ENCODE data around the gene SEMA6B.
"Not testable (repeated sequence)": the region's sequence is repeated elsewhere in the genome, so short reads cannot be mapped to it uniquely, and the experiment has no call there.

Gene SEMA6B

GRCh38 chr19:4548238-4548584, 11.3 kb downstream of the SEMA6B start:
- no peak overlapping the region for H3K9ac ChIP-seq (ENCODE audit: low read depth in 1 of 2, low read length in 2 of 2)
- H3K4me1 ChIP-seq (ENCODE audit: control insufficient read depth in 2 of 2, insufficient read depth in 2 of 2, low read length in 2 of 2) = peaks cover 0 to 3% of the 10 kb centered on the region in 2 donors
- no peak overlapping the region for H3K27ac ChIP-seq (ENCODE audit: low read depth in 2 of 2, low read length in 2 of 2)

DNA sequence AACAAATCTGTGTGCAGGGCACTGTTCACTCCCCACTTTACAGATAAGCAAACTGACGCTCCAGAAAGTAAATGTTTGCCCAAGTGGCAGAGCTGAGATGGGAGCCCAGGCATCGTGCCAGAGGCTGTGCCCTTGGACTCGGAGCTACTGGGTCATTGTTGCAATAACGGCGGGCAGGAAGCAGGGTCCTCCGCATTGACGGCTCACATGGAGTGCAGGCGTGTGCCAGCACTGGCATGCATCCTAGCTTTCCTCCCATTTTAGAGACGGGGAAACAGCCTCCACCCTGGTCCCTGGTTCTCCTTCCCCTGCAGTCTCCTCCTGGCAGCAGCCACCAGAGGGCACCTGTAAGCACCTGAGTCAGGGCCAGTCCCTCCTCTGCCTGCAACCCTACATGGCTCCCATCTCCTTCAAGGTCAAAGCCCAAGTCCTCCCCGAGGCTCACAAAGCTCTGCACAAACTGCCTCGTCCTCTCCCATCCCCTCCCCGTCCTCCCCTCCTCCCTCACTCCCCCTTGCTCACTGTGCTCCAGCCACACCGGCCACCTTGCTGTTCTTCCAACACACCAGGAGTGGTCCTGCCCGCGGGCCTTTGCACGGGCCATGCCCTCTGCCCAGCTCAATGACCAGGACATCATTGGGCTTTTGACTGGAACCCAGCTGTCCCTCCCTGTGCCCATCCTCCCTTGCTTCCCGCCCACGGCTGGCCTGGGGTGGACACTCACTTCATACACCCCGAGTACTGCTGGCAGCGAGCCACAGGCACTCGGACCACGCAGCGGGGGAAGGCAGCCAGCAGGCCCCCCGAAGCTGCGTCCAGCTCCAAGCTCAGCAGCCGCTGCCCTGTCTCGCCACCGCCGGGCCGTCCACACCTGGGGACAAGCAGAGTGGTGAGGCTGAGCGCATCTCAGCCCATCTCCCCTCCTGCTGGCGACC, 11.9 kb downstream of the SEMA6B start:
- H3K9me3 ChIP-seq (ENCODE audit: control insufficient read depth in 2 of 2, low read length in 2 of 2) = no peaks in the 10 kb centered on the region
- no peak overlapping the region for H3K27ac ChIP-seq (ENCODE audit: low read depth in 2 of 2, low read length in 2 of 2)
- H3K4me3 ChIP-seq (ENCODE audit: low read length in 2 of 2) = no peak overlapping the region
- H3K9ac ChIP-seq (ENCODE audit: low read depth in 1 of 2, low read length in 2 of 2) = no peak overlapping the region
- no peaks in the 10 kb centered on the region for H3K36me3 ChIP-seq (ENCODE audit: control insufficient read depth in 2 of 2, insufficient read depth in 2 of 2, low read length in 2 of 2)
- H3K4me1 ChIP-seq (ENCODE audit: control insufficient read depth in 2 of 2, insufficient read depth in 2 of 2, low read length in 2 of 2) = peaks cover 0 to 3% of the 10 kb centered on the region in 2 donors
- H3K27me3 ChIP-seq (ENCODE audit: control insufficient read depth in 2 of 2, insufficient read depth in 2 of 2, low read length in 2 of 2) = peaks cover 0 to 8% of the 10 kb centered on the region in 2 donors

More at GRCh38 chr19:4548238-4548584, 11.3 kb downstream of the SEMA6B start:
- no peaks in the 10 kb centered on the region for H3K36me3 ChIP-seq (ENCODE audit: control insufficient read depth in 2 of 2, insufficient read depth in 2 of 2, low read length in 2 of 2)
- H3K9me3 ChIP-seq (ENCODE audit: control insufficient read depth in 2 of 2, low read length in 2 of 2) = no peaks in the 10 kb centered on the region
- H3K27me3 ChIP-seq (ENCODE audit: control insufficient read depth in 2 of 2, insufficient read depth in 2 of 2, low read length in 2 of 2) = peaks cover 0 to 8% of the 10 kb centered on the region in 2 donors
- H3K4me3 ChIP-seq (ENCODE audit: low read length in 2 of 2) = no peak overlapping the region

DNA sequence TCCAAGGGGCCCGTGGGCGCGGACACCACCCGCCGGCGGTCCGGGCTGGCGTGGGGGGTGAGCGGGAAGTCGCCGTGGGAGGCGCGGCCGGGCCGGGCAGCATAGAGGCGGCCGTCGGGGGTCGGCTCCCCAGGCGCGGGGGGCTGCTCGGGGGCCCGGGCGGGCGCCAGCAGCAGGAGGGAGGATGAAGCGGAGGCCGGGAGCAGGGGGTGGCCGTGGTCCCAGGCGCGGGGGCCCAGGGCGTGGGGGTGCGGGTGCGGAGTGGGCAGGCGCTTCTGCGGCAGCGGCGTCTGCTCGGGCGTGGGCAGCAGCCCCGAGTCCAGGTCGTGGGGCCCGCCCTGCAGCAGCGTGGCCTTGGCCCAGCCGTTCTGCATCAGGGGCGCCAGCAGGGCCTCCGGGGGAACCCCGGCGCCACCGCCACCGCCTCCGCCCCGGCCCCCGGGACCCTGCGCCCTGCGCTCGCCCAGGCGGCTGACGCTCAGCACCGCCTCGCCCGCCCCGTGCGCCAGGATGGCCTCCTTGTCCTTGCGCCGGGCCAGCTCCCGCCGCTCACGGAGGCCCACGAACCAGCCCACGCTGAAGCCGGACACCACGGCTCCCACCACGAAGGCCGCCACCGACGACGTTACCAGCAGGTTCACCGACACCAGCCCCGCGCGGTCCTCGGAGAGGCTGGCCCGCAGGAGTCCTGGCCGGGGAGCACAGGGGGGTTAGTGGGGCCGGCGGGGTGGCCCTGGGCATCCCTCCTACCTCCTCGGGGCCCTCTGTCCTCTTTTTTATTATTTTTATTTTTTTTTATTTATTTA, 15.4 kb downstream of the SEMA6B start:
- Histone ChIP-seq H3K9ac (ENCODE audit: low read depth in 1 of 2, low read length in 2 of 2) (no peak overlapping the region), H3K9me3 (ENCODE audit: control insufficient read depth in 2 of 2, low read length in 2 of 2) (no peaks in the 10 kb centered on the region), H3K4me3 (ENCODE audit: low read length in 2 of 2) (no peak overlapping the region), H3K27ac (ENCODE audit: low read depth in 2 of 2, low read length in 2 of 2) (no peak overlapping the region), H3K27me3 (ENCODE audit: control insufficient read depth in 2 of 2, insufficient read depth in 2 of 2, low read length in 2 of 2) (no peaks in the 10 kb centered on the region), H3K4me1 (ENCODE audit: control insufficient read depth in 2 of 2, insufficient read depth in 2 of 2, low read length in 2 of 2) (peaks cover 7% of the 10 kb centered on the region in 2 donors), H3K36me3 (ENCODE audit: control insufficient read depth in 2 of 2, insufficient read depth in 2 of 2, low read length in 2 of 2) (no peaks in the 10 kb centered on the region)

GRCh38 chr19:4542896-4543841, 16.3 kb downstream of the SEMA6B start:
- no peak overlapping the region for H3K27ac ChIP-seq (ENCODE audit: low read depth in 2 of 2, low read length in 2 of 2)
- no peak overlapping the region for H3K9ac ChIP-seq (ENCODE audit: low read depth in 1 of 2, low read length in 2 of 2)
- H3K4me3 ChIP-seq (ENCODE audit: low read length in 2 of 2) = no peak overlapping the region
- H3K9me3 ChIP-seq (ENCODE audit: control insufficient read depth in 2 of 2, low read length in 2 of 2) = no peaks in the 10 kb centered on the region
- H3K4me1 ChIP-seq (ENCODE audit: control insufficient read depth in 2 of 2, insufficient read depth in 2 of 2, low read length in 2 of 2) = peaks cover 7% of the 10 kb centered on the region in 2 donors
- H3K36me3 ChIP-seq (ENCODE audit: control insufficient read depth in 2 of 2, insufficient read depth in 2 of 2, low read length in 2 of 2) = no peaks in the 10 kb centered on the region
- no peaks in the 10 kb centered on the region for H3K27me3 ChIP-seq (ENCODE audit: control insufficient read depth in 2 of 2, insufficient read depth in 2 of 2, low read length in 2 of 2)

GRCh38 chr19:4541806-4542145, 17.7 kb downstream of the SEMA6B start:
- not testable (repeated sequence) for H3K36me3 ChIP-seq (ENCODE audit: control insufficient read depth in 2 of 2, insufficient read depth in 2 of 2, low read length in 2 of 2); H3K9me3 ChIP-seq (ENCODE audit: control insufficient read depth in 2 of 2, low read length in 2 of 2); H3K4me1 ChIP-seq (ENCODE audit: control insufficient read depth in 2 of 2, insufficient read depth in 2 of 2, low read length in 2 of 2); H3K9ac ChIP-seq (ENCODE audit: low read depth in 1 of 2, low read length in 2 of 2); H3K27me3 ChIP-seq (ENCODE audit: control insufficient read depth in 2 of 2, insufficient read depth in 2 of 2, low read length in 2 of 2); H3K27ac ChIP-seq (ENCODE audit: low read depth in 2 of 2, low read length in 2 of 2); H3K4me3 ChIP-seq (ENCODE audit: low read length in 2 of 2)

- Histone ChIP-seq H3K27me3 (ENCODE audit: control insufficient read depth in 2 of 2, insufficient read depth in 2 of 2, low read length in 2 of 2) (no peaks in the 10 kb centered on the region), H3K36me3 (ENCODE audit: control insufficient read depth in 2 of 2, insufficient read depth in 2 of 2, low read length in 2 of 2) (no peaks in the 10 kb centered on the region)
These were observed 18.2 kb downstream of the SEMA6B start for GRCh38 chr19:4541114-4541805.

GRCh38 chr19:4539693-4540581, 19.5 kb downstream of the SEMA6B start, which contains the start of gene LRG1:
Gene LRG1, minus strand, starts transcription at chr19:4540036. Its CDS starts 23 bp downstream, at chr19:4540013.
- peak within 1 kb of the TSS; percentile 69 to 75 for H3K27ac ChIP-seq (ENCODE audit: low read depth in 2 of 2, low read length in 2 of 2)

More at GRCh38 chr19:4541114-4541805, 18.2 kb downstream of the SEMA6B start:
- H3K4me1 ChIP-seq (ENCODE audit: control insufficient read depth in 2 of 2, insufficient read depth in 2 of 2, low read length in 2 of 2) = peaks cover 4 to 7% of the 10 kb centered on the region in 2 donors
- H3K4me3 ChIP-seq (ENCODE audit: low read length in 2 of 2) = no peak overlapping the region
- no peaks in the 10 kb centered on the region for H3K9me3 ChIP-seq (ENCODE audit: control insufficient read depth in 2 of 2, low read length in 2 of 2)
- H3K27ac ChIP-seq (ENCODE audit: low read depth in 2 of 2, low read length in 2 of 2) = no peak overlapping the region
- no peak overlapping the region for H3K9ac ChIP-seq (ENCODE audit: low read depth in 1 of 2, low read length in 2 of 2)

DNA sequence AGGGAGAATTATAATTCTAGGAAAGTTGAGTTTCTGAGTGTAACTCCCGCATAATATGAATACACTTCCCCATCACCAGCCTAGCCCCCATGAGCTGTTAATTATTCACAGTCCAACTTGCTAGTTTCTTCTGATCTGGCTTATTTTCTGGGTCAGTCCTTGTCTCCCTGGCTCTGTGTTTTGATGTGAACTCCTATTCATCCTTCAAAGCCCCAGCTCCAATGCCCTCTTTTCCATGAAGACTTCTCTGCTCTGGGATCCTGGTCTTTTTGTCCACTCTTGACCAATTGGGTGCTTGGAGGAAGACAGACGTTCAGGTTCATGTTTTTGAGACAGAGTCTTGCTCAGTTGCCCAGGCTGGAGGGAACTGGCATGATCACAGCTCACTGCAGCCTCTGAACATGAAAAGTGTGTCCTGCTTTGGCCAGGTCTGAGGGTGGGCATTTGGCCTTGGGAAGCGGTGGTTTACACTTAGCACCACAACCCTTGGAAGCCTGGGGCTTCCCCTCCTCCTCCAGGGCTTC, 20.3 kb downstream of the SEMA6B start:
- Histone ChIP-seq H3K9ac (ENCODE audit: low read depth in 1 of 2, low read length in 2 of 2) (peak overlapping the region in 1 of 2 donors; percentile 61), H3K9me3 (ENCODE audit: control insufficient read depth in 2 of 2, low read length in 2 of 2) (no peaks in the 10 kb centered on the region), H3K27me3 (ENCODE audit: control insufficient read depth in 2 of 2, insufficient read depth in 2 of 2, low read length in 2 of 2) (peaks cover 0 to 5% of the 10 kb centered on the region in 2 donors), H3K27ac (ENCODE audit: low read depth in 2 of 2, low read length in 2 of 2) (peak overlapping the region in 1 of 2 donors; percentile 69), H3K36me3 (ENCODE audit: control insufficient read depth in 2 of 2, insufficient read depth in 2 of 2, low read length in 2 of 2) (no peaks in the 10 kb centered on the region), H3K4me1 (ENCODE audit: control insufficient read depth in 2 of 2, insufficient read depth in 2 of 2, low read length in 2 of 2) (peaks cover 10 to 11% of the 10 kb centered on the region in 2 donors), H3K4me3 (ENCODE audit: low read length in 2 of 2) (peak overlapping the region; percentile 56 to 74)

More at GRCh38 chr19:4539693-4540581, 19.5 kb downstream of the SEMA6B start, which contains the start of gene LRG1:
- no peaks in the 10 kb centered on the region for H3K9me3 ChIP-seq (ENCODE audit: control insufficient read depth in 2 of 2, low read length in 2 of 2)
- H3K4me3 ChIP-seq (ENCODE audit: low read length in 2 of 2) = peak within 1 kb of the TSS; percentile 56 to 74
- H3K9ac ChIP-seq (ENCODE audit: low read depth in 1 of 2, low read length in 2 of 2) = peak within 1 kb of the TSS; percentile 35 to 61
- H3K27me3 ChIP-seq (ENCODE audit: control insufficient read depth in 2 of 2, insufficient read depth in 2 of 2, low read length in 2 of 2) = peaks cover 0 to 5% of the 10 kb centered on the region in 2 donors
- peaks cover 10 to 11% of the 10 kb centered on the region in 2 donors for H3K4me1 ChIP-seq (ENCODE audit: control insufficient read depth in 2 of 2, insufficient read depth in 2 of 2, low read length in 2 of 2)
- no peaks in the 10 kb centered on the region for H3K36me3 ChIP-seq (ENCODE audit: control insufficient read depth in 2 of 2, insufficient read depth in 2 of 2, low read length in 2 of 2)

Data from mucosa of rectum (tissue), 2 donors.